Thoracic aorta (tissue), 2 donors: ENCODE data around the gene NCKAP5. TPM values are rescaled to one million over a fixed set of nuclear protein-coding genes. Genes with fewer than 3 reads are reported as not detected.
A peak's percentile ranks its signal among the peaks of the same experiment; 100 is the strongest.

ENCODE experiments used
- ATAC-seq: fragments of 150-250 bp; one replicate; pipeline ENCODE4 v1.8.0; 2017; ENCODE audit warnings: low read depth; ENCODE audit not compliant: insufficient number of reproducible peaks, low FRiP score
- DNase-seq: peaks from one replicate; pipeline ENCODE4 v3.0.0-alpha.2; 2020; ENCODE audit warnings: low spot score
- H3K27ac ChIP-seq, 2 donors: fragments of 200-600 bp; sonication (generic); 1 replicate in 1 of 2; 2 replicates in 1 of 2; pipeline ENCODE4 v1.5.1; 2016; ENCODE audit warnings: mild to moderate bottlenecking in 2 of 2, moderate library complexity in 2 of 2
- H3K27me3 ChIP-seq: fragments of 200-600 bp; sonication (generic); replicated peaks from 2 replicates; pipeline ENCODE4 v1.6.0; 2016; ENCODE audit warnings: mild to moderate bottlenecking; ENCODE audit not compliant: insufficient read depth
- H3K36me3 ChIP-seq: fragments of 200-600 bp; sonication (generic); one replicate; pipeline ENCODE4 v1.5.1; 2016
- H3K4me1 ChIP-seq, 2 donors: fragments of 200-600 bp; sonication (generic); 1 replicate in 1 of 2; 2 replicates in 1 of 2; pipeline versions ENCODE4 v1.5.1 to v1.6.0; 2016; ENCODE audit warnings: low read depth in 2 of 2, mild to moderate bottlenecking in 1 of 2; ENCODE audit not compliant: control insufficient read depth in 1 of 2
- H3K4me3 ChIP-seq: fragments of 200-600 bp; sonication (generic); 2 replicates; pipeline ENCODE4 v1.5.1; 2016; ENCODE audit warnings: mild to moderate bottlenecking
- H3K9me3 ChIP-seq: fragments of 200-600 bp; sonication (generic); 2 replicates; pipeline ENCODE4 v1.5.1; 2016
- total RNA-seq, 2 donors: library from RNA; depleted of rRNA; stranded (reverse); fragments of >200 nt; gene quantifications; one replicate each; pipeline versions ENCODE4 v1.1.0 to v1.2.3, GENCODE V29; 2016
- TF ChIP-seq, protein P1 (sequence below): fragments of 200-600 bp; sonication (generic); IDR thresholded peaks from one replicate; pipeline ENCODE4 v1.5.1; 2019; ENCODE audit warnings: antibody characterized with exemption

Gene NCKAP5
- total RNA-seq, 2 donors from 2014 or later, result 1.2 to 1.9 TPM

DNA sequence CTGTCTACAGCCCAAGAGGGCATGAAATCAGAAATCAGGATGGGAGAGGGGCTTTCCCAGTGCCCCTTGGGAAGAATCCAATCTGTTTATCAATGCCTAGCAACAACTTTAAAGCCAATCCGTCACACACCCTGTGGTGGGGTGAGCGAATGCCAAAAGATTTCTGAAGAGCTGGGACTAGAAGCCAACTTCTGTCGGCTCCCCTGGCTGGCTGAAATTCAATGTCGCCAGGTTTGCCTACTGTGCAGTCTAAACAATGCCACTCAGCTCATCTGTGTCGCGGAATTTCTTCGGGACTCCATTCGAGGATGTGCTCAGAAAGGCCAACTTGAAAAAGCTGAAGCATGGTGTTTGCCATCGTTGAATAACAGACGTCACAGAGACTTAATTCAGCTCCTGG, 31.5 kb upstream of the NCKAP5 start:
- no peak for DNase-seq
- no peak overlapping the region for H3K27ac ChIP-seq
- no peaks in the 10 kb centered on the region for H3K4me1 ChIP-seq
- no peaks in the 10 kb centered on the region for H3K9me3 ChIP-seq
- ATAC-seq, result no peak
- TF ChIP-seq, protein P1, sequence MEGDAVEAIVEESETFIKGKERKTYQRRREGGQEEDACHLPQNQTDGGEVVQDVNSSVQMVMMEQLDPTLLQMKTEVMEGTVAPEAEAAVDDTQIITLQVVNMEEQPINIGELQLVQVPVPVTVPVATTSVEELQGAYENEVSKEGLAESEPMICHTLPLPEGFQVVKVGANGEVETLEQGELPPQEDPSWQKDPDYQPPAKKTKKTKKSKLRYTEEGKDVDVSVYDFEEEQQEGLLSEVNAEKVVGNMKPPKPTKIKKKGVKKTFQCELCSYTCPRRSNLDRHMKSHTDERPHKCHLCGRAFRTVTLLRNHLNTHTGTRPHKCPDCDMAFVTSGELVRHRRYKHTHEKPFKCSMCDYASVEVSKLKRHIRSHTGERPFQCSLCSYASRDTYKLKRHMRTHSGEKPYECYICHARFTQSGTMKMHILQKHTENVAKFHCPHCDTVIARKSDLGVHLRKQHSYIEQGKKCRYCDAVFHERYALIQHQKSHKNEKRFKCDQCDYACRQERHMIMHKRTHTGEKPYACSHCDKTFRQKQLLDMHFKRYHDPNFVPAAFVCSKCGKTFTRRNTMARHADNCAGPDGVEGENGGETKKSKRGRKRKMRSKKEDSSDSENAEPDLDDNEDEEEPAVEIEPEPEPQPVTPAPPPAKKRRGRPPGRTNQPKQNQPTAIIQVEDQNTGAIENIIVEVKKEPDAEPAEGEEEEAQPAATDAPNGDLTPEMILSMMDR, result no peak
- no peaks in the 10 kb centered on the region for H3K36me3 ChIP-seq
- H3K4me3 ChIP-seq, result no peak overlapping the region
- no peaks in the 10 kb centered on the region for H3K27me3 ChIP-seq

DNA sequence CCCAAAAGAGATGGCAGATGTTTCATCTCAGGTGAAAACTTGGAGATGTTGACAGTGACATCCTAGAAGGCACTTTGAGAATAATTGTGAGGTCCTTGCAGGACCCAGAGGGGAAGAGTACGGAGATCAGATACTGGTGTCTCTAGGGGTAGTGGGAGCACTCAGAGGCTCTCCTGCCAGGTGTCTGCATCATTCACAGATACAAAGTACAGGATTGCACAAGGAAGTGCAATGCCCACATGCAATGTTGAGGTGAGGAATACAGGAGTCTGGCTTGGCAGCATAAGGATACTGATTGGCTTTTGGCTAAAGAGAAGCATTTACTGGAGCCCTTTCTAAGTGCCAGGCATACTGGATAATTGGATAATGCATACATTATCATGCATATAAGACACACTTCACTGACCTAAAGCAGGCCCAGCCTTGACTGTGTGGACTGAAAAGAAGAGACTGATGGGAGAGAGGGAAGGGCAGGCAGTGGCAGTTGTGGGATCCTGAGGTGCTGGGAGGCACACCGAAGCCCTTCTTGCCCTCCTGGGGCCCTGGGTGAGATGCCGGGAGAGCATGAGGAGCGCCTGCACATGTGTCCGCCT, 31.0 kb upstream of the NCKAP5 start:
- Histone ChIP-seq H3K4me3 (no peak overlapping the region), H3K4me1 (no peaks in the 10 kb centered on the region), H3K36me3 (no peaks in the 10 kb centered on the region), H3K9me3 (no peaks in the 10 kb centered on the region), H3K27ac (no peak overlapping the region), H3K27me3 (no peaks in the 10 kb centered on the region)
- DNase-seq (no peak), ATAC-seq (no peak)
- TF ChIP-seq, protein P1, result no peak

DNA sequence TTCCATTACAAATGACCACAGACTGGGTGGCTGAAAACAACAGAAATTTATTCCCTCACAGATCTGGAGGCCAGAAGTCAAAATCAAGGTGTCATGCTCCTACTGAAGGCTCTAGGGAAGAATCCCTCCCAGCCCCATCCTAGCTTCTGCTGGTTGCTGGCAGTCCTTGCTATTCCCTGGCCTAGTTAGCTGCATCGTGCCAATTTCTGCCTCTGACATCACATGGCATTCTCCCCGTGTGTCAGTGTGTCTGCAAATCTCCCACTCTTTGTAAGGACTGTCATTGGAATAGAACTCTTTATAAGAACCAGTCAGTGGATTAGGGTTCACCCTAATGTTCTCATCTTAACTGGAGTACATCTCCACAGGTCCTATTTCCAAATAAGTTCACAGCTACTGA, 30.5 kb upstream of the NCKAP5 start:
- DNase-seq (no peak), ATAC-seq (no peak)
- no peaks in the 10 kb centered on the region for H3K9me3 ChIP-seq
- no peaks in the 10 kb centered on the region for H3K36me3 ChIP-seq
- no peak overlapping the region for H3K4me3 ChIP-seq
- no peaks in the 10 kb centered on the region for H3K27me3 ChIP-seq
- no peaks in the 10 kb centered on the region for H3K4me1 ChIP-seq
- TF ChIP-seq, protein P1, result no peak
- H3K27ac ChIP-seq, result no peak overlapping the region

DNA sequence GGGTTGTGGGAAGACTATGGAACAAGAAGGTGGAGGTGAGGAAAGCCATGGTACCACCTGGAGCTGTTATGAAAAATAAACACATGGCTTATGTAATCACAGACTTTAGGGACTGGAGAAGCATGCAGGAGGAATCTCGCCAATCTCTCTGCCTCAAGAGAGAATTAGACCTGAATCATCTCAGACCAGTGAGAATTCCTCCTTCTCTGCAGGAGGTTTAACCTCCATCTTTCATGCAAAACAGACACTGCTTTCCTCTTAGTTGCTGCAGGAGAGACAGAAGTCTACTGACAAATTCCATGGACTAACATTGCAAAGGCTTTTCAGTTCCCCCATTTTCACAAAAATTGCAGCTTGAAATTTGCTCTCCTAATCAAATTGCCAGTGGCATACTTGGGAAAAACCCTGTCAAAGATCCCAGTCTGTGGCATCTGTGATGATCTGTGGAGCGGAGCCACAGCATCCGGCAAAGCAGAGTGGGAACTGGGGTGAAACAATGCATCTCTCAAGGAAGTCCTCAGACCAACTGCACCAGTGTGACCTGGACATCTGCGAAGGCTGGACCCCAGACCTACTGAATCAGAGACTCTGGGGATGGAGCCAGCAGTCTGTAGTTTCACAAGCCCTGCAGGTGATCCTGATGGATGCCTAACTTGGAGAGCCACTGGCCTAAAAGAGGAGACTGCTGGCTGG, 28.6 kb upstream of the NCKAP5 start:
- no peaks in the 10 kb centered on the region for H3K36me3 ChIP-seq
- H3K27ac ChIP-seq, result no peak overlapping the region
- ATAC-seq (no peak), DNase-seq (no peak)
- TF ChIP-seq, protein P1, result no peak
- H3K27me3 ChIP-seq, result no peaks in the 10 kb centered on the region
- H3K9me3 ChIP-seq, result no peaks in the 10 kb centered on the region
- H3K4me3 ChIP-seq, result no peak overlapping the region
- no peaks in the 10 kb centered on the region for H3K4me1 ChIP-seq

DNA sequence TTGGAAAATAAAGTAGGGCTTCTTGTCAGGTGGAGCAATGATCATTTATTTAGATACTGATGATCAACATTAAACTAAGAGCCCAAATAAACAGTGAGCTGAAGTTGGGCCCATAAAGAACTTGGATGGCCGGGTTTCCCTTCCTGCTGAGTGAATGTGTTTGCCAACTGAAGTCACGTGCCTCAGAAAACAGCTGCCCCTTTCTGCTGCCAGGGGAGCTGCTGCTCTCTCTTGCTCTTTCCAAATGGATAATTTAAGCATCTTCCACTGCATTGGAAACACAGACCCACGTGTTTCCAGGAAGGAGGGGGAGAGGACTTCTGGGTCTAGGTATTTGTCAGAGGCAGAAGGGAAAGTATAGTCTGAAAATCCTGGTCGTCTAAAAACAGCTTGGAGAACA, 22.9 kb upstream of the NCKAP5 start:
- Histone ChIP-seq H3K36me3 (no peaks in the 10 kb centered on the region), H3K4me1 (peaks cover 0 to 16% of the 10 kb centered on the region in 2 donors), H3K27ac (no peak overlapping the region), H3K4me3 (peak overlapping the region; percentile 17), H3K9me3 (no peaks in the 10 kb centered on the region), H3K27me3 (no peaks in the 10 kb centered on the region)
- TF ChIP-seq, protein P1, result no peak
- no peak for DNase-seq
- ATAC-seq, result no peak
